AG04449 (cell line): ENCODE results near the gene PCP4.

ENCODE experiments used
- CTCF ChIA-PET: fragments of 350-600 bp; formaldehyde crosslinking; extraction: SDS; loops from one replicate; lab custom pipeline; 2021; ENCODE audit warnings: antibody characterized with exemption; lab: Yijun Ruan, JAX
- POLR2A ChIA-PET: fragments of 400-600, 350-600 bp; formaldehyde crosslinking; extraction: SDS; loops from one replicate; lab custom pipeline; 2020; ENCODE audit warnings: antibody characterized with exemption, inconsistent platforms; lab: Yijun Ruan, JAX
- DNase-seq: peaks from one replicate; pipeline ENCODE4 v3.0.0-alpha.2; 2010; ENCODE audit warnings: low read depth, low spot score
- H3K4me3 ChIP-seq: 2 replicates; pipeline ENCODE4 v1.5.1; 2011; ENCODE audit warnings: low read depth, mild to moderate bottlenecking, control low read depth, low read length
- CTCF ChIP-seq: IDR thresholded peaks from one replicate; pipeline ENCODE4 v1.5.1; 2011; ENCODE audit warnings: mild to moderate bottlenecking, moderate library complexity, low read length, control low read depth, inconsistent platforms; ENCODE audit not compliant: insufficient read depth; ENCODE audit errors: missing control alignments

PCP4 gene

GRCh38 chr21:39954570-39954969, 87.3 kb downstream of the PCP4 start:
- ChIA-PET CTCF (no interaction called here), POLR2A (no interaction called here)
- no peak for DNase-seq
- no peak overlapping the region for H3K4me3 ChIP-seq
- TF ChIP-seq CTCF = no peak

GRCh38 chr21:39955326-39955725, 88.1 kb downstream of the PCP4 start:
- CTCF ChIA-PET = no interaction called here
- POLR2A ChIA-PET = no interaction called here
- no peak for DNase-seq
- no peak for TF ChIP-seq CTCF
- H3K4me3 ChIP-seq = no peak overlapping the region

- TF ChIP-seq CTCF = no peak
- CTCF ChIA-PET = no interaction called here
- POLR2A ChIA-PET = no interaction called here
- no peak for DNase-seq
- H3K4me3 ChIP-seq = no peak overlapping the region
These were observed 89.3 kb downstream of the PCP4 start for GRCh38 chr21:39956586-39956985.

GRCh38 chr21:39958731-39959130, 91.5 kb downstream of the PCP4 start:
- CTCF ChIA-PET = no interaction called here

GRCh38 chr21:39961251-39961650, 94.0 kb downstream of the PCP4 start:
- no peak for TF ChIP-seq CTCF
- no peak for DNase-seq
- POLR2A ChIA-PET = no interaction called here
- CTCF ChIA-PET = no interaction called here
- H3K4me3 ChIP-seq = no peak overlapping the region

More at GRCh38 chr21:39958731-39959130, 91.5 kb downstream of the PCP4 start:
- POLR2A ChIA-PET = no interaction called here
- no peak for TF ChIP-seq CTCF
- no peak overlapping the region for H3K4me3 ChIP-seq
- DNase-seq = no peak

- H3K4me3 ChIP-seq = no peak overlapping the region
- no peak for TF ChIP-seq CTCF
- no peak for DNase-seq
- ChIA-PET POLR2A (no interaction called here), CTCF (no interaction called here)
These were observed 97.8 kb downstream of the PCP4 start for GRCh38 chr21:39965026-39965425.

- ChIA-PET CTCF (no interaction called here), POLR2A (no interaction called here)
- DNase-seq = no peak
- no peak for TF ChIP-seq CTCF
- no peak overlapping the region for H3K4me3 ChIP-seq
These were observed 99.5 kb downstream of the PCP4 start for GRCh38 chr21:39966786-39967185.
